ENCODE measurements around the gene TTLL1.

Gene TTLL1

GRCh38 chr22:43088984-43089717 is at the start of gene TTLL1:
Gene TTLL1 (minus strand): TSS chr22:43089391. CDS start chr22:43075586, 13,805 bp downstream.
- DNase-seq: peak; percentile 90 to 92

GRCh38 chr22:43136801-43137200 is 47.6 kb upstream of the TTLL1 start:
- DNase-seq: no peak

GRCh38 chr22:43136255-43136654 is 47.1 kb upstream of the TTLL1 start:
- peak; percentile 66 to 80 for DNase-seq

DNA sequence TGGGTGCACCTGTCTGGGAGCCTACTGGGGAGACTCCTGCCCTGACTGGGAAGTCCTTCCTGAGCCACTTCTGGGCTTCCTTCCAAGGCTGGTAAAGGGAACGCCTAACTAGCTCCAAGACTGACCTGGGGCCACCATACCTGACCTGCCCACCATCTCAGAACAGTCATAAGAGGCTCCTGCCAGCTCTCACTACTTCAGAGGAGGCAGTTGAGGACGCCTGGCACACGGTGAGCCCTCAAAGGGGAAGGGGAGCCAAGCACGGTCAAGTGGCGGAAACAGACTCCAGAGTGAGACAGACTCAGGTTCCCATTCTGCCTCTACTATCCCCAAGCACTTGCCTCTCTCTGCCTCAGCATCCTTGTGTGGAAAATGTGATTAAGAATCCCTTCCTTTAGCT is 46.4 kb upstream of the TTLL1 start:
- DNase-seq: no peak

- no peak for DNase-seq
Observed at GRCh38 chr22:43134553-43134952, 45.4 kb upstream of the TTLL1 start.

GRCh38 chr22:43133401-43133800 is 44.2 kb upstream of the TTLL1 start:
- DNase-seq: no peak

GRCh38 chr22:43131773-43132501 is 42.7 kb upstream of the TTLL1 start:
- no peak for DNase-seq

- peak; percentile 64 to 68 for DNase-seq
Observed at GRCh38 chr22:43129426-43130425, 40.5 kb upstream of the TTLL1 start.

GRCh38 chr22:43128928-43129424 is 39.8 kb upstream of the TTLL1 start:
- no peak for DNase-seq

- peak; percentile 33 to 36 for DNase-seq
Observed at GRCh38 chr22:43128116-43128515, 38.9 kb upstream of the TTLL1 start.

DNA sequence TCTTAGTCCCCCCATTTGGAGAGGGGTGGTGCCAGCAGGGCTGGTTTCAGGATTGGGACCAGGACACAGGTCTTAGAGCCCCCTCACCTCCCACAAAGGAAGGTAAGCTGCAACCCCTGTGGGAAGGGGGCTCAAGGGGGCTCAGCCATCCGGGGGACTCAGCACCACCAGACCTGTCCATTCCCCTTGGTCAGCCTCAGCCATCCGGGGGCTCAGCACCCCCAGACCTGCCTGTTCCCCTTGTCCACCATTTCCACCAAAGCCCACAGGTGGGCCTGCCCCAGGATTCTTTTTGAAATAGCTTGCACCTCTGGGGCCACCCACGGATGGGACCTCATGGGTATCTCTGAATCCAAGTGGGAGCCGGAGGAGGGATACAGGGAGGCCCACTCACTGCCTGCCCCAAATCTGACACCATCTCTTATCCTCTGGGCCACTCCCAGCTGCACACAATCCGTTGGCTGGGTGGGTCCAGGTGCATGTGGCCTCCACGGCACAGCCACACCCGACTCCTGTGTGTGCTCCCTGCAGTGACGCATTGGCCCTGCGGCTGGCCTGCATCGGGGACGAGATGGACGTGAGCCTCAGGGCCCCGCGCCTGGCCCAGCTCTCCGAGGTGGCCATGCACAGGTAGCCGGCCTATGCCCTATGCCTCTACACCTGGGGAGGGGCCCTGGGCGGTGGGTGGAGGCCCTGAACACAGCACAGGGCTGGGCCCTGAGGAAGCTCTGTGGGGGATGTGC is 38.1 kb upstream of the TTLL1 start:
- DNase-seq: no peak

DNA sequence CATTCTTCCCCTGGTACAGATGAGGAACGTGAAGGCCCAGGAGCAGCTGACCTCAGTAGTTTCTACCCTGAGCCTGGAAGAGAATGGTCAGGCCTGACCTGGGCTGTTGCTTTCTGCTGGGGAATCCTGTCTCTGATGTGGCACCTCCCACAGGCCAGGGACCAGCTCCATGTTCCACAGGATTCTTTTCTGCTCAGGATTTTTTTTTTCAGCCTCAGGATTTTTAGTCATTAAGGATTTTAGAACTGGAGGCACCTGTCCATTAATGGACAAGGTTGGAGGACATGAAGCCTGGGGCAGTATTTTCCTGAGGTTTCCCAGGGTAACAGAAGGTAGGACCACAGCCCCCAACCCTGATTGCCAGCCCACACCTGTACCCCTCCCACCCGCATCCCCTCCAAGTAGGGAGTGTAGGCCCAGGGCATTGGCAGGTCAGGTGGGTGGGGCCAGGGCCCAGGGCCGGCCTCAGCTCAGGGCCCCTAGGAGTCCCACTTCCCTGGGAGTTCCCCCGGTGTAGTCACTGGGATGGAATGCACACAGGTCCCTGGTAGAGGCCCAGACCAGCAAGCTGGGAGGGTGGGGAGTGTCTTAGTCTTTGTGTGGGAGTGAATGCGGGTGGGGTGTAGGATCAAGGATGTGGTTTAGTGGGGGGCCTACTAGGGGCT is 37.4 kb upstream of the TTLL1 start:
- no peak for DNase-seq

DNA sequence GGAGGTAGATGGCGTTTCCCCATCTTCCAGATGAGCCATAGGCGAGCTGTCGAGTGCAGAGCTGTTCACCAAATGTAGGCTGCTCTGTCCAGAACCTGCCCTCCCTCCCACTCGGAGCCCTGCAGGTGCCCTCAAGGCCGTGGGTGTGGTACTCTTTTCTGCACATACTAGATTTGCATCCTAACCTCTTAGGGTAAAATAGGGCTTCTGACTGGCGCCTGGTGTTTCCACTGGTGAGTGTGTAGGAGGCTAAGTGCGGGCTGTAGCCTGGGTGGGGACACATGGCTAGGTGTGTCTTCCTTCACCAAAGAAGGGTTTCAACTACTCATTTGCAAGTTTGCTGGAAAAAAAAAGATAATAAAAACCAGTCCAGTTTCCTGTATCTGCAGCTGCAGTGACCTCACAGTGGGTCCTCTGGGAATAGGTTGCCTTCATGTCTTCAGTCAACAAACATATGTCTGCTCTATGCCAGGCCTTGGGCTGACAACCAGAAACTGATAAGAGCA is 29.8 kb upstream of the TTLL1 start:
- DNase-seq: no peak

DNA sequence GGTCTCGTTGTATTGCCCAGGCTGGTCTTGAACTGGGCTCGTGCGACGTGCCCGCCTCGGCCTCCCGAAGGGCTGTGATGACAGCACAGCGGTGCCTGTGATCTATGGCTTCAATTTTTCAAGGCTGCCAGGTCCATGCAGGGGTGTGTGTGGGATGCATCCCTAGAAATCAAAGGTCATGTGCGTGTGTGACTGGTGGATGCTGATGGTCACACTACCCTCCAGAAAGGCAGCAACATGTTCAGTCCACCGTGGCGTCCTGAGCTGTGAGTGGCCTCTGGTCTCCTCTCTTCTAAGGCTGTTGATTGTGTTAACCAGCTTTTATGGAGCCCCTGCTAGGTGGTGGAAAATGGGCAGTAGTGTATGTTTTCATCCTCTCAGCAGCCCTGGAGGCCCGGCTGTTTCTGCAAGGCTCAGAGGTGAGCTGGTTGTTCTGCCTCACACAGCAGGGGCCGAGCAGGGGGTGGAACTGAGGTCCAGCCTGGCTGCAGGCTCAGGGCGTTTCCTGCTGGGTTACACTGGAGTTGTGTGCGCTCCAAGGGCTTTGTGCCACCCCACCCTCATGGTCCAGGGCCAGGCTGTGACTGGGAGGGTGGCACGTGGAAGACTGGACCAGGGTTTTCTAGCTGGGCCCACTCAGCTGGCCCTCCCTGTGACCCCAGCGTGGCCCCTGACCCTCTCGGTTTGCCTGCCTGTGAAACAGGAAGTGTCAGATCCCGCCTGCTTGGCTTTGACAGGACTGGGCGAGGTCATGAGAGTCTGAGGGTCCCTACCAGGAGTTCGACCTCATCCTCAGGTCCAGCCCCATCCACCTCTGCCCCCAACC is 29.0 kb upstream of the TTLL1 start:
- no peak for DNase-seq

- no peak for DNase-seq
Observed at GRCh38 chr22:43116932-43117331, 27.7 kb upstream of the TTLL1 start.

- peak; percentile 19 to 21 for DNase-seq
Observed at GRCh38 chr22:43114958-43115357, 25.8 kb upstream of the TTLL1 start.

DNA sequence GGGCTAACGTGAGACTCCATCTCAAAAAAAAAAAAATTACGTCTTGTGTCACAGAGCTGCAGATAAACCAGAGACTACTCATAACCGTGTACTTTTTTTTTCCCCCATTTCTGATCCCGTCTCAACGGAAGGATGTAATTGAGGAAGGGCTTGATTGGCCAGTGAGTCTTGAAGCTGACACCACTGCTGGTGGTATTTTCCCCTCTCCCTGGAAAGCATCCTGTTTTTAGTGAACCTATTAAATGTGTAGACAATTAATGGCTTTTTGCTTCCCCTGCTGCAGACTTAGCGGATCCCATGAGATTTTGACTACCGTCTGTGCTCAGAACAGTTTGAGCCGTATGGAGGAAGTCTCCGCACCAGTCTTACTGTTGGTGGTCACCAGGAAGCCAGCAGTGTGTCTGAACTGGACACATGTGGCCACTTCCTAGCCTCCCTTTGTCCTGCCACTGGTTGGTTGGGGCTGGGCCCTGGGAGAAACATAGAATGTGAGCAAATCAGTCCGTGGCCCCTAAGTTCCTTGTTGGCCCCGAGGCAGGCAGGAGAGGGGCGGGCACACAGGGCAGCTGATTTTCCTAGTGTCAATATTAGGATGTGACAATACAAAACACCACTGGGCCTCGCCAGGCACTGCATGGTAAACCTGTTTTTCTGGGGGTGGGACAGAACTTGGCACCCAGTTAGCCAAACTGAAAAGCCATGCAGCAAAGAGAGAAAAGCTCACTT is 24.5 kb upstream of the TTLL1 start:
- no peak for DNase-seq

DNA sequence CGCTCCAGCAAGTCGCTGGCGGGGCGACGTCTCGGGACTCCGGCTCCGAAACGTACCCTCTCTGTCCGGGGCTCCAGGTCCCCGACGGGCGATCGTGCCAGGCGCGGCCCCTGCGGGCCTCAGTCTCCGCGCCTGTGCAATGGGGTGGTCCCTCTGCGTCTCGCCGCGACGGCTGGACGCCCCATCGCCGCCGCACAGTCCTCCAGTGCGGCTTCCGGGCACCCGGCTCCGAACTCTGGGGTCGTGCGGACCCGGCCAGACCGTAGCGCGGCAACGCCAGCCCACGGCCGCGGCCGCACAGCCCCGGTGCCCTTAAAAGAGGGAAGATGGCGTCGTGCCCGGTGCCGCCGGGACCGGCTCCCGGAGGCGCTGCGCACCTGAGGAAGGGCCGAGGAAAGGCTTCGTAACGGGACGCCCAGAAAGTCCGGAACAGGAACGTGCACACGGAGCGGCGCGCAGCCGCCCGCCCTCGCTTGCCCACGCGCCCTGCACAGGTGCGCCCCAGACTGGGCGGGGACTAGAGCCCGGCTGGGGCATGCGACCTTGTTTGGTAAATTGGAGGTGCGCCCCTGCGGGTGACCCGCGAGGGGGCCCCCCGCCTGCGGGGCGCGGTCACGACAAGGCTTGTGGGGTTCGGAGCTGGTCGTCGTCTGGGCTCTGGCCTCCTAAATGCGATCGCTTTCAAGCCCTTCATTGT is 21.9 kb upstream of the TTLL1 start:
- DNase-seq: peak in 1 of 2 experiments; percentile 9

- peak; percentile 40 to 56 for DNase-seq
Observed at GRCh38 chr22:43110444-43110926, 21.3 kb upstream of the TTLL1 start, which contains the start of gene BIK. Gene BIK (plus strand): TSS chr22:43110750. CDS start chr22:43124023, 13,273 bp downstream.
